ENCODE data around the gene ACER2.

ACER2 gene

GRCh38 chr9:19490269-19490668 is 81.5 kb downstream of the ACER2 start:
- DNase-seq: no peak

GRCh38 chr9:19490828-19491227 is 82.0 kb downstream of the ACER2 start:
- DNase-seq: no peak

- DNase-seq: no peak
These were observed 84.0 kb downstream of the ACER2 start for GRCh38 chr9:19492775-19493173.

- DNase-seq: peak; percentile 66
These were observed 84.5 kb downstream of the ACER2 start for GRCh38 chr9:19493174-19493811.

- no peak for DNase-seq
These were observed 85.1 kb downstream of the ACER2 start for GRCh38 chr9:19493876-19494275.

- DNase-seq: no peak
These were observed 86.6 kb downstream of the ACER2 start for GRCh38 chr9:19495186-19496028.

- DNase-seq: no peak
These were observed 87.7 kb downstream of the ACER2 start for GRCh38 chr9:19496321-19497050.

- no peak for DNase-seq
These were observed 88.5 kb downstream of the ACER2 start for GRCh38 chr9:19497276-19497675.

- DNase-seq: peak; percentile 86
These were observed 89.2 kb downstream of the ACER2 start for GRCh38 chr9:19498015-19498414.

Measured in fibroblast of upper back skin (primary cell).